Pancreas (tissue), 10 donors: ENCODE results near the gene UNC45B. TPM values are rescaled to one million over a fixed set of nuclear protein-coding genes. Genes with fewer than 3 reads are reported as not detected.
"Not testable (repeated sequence)": the region's sequence is repeated elsewhere in the genome, so short reads cannot be mapped to it uniquely, and the experiment has no call there.

Source experiments
- ATAC-seq, 4 donors: fragments of 200-7000 bp; cut with Tn5 transposase; one replicate each; pipeline versions ENCODE4 v1.8.0 to v1.9.1; 2020; ENCODE audit warnings: mild to moderate bottlenecking in 4 of 4, moderate library complexity in 4 of 4
- DNase-seq, 6 donors: peaks; one replicate each; pipeline ENCODE4 v3.0.0-alpha.2; 2020
- FAIRE-seq: peaks from 2 replicates; lab custom pipeline; 2012; peaks lifted over from hg19 to GRCh38; lab: Jason Lieb, UNC
- H3K27ac ChIP-seq, 4 donors: fragments of 200-600 bp; sonication (generic); 1 replicate in 3 of 4; 2 replicates in 1 of 4; pipeline versions ENCODE4 v1.5.0 to v1.8.0; 2020
- H3K27me3 ChIP-seq, 4 donors: fragments of 200-600 bp; one replicate each; pipeline ENCODE4 v1.8.0; 2021
- H3K36me3 ChIP-seq, 3 donors: fragments of 200-600 bp; sonication (generic) in 1 of 3; one replicate each; pipeline versions ENCODE4 v1.5.0 to v1.8.0; 2020 to 2021
- H3K4me1 ChIP-seq, 3 donors: fragments of 200-600 bp; one replicate each; pipeline ENCODE4 v1.8.0; 2021
- H3K4me3 ChIP-seq, 4 donors: fragments of 200-600 bp; sonication (generic) in 2 of 4; one replicate each; pipeline versions ENCODE4 v1.5.0 to v1.8.0; 2020 to 2021
- H3K9me3 ChIP-seq, 4 donors: fragments of 200-600 bp; one replicate each; pipeline ENCODE4 v1.8.0; 2021
- WGBS, 2 donors: extraction: QIAGEN DNeasy Blood & Tissue Kit; methylation state at CpG; one replicate each; pipeline ENCODE4 v1.1.7; 2013; 5-methylcytosine and 5-hydroxymethylcytosine counted together
- intact Hi-C, 3 donors: fragments of 100-400 bp; cut with DNase I; formaldehyde crosslinking; loops; one replicate each; pipeline versions ENCODE4 v1.11.1 to v1.14.2; 2022
- polyA plus RNA-seq, 2 donors: library from polyadenylated mRNA; stranded (reverse); fragments of 200-250 nt; gene quantifications; one replicate each; pipeline ENCODE4 v1.2.3, GENCODE V29; 2013
- total RNA-seq, 6 donors: library from RNA; stranded (reverse); fragmentation: NEBNext Ultra II Directional in 4 of 6; extraction: Animal tissue kit (Norgen Biotek cat#: 25700) in 4 of 6; gene quantifications; one replicate each; pipeline versions ENCODE4 v1.2.1 to v1.2.4, GENCODE V29; 2021 to 2023
- TF ChIP-seq, protein P1 (sequence below), 4 donors: fragments of 200-600 bp; sonication (generic) in 3 of 4; IDR thresholded peaks; one replicate each; pipeline versions ENCODE4 v1.5.0 to v1.8.0; 2021; ENCODE audit warnings: antibody characterized with exemption in 4 of 4
- donor health status: healthy with polysubstance abuse.
- donor health status: DM: no; HTN: no; CAD: no; lungs with moderate emphysema.
- donor health status: DM: no; HTN: no; CAD: no.
- donor health status: control.
- donor health status: control.
- donor health status: Bipolar disorder and iron deficiency.
- donor health status: DM: yes; HTN: yes; CAD: no.
- donor health status: DM: no; HTN: no; CAD: no.
- donor health status: DM: no; HTN: no; CAD: no.
- donor health status: DM: yes; HTN: yes; CAD: no.

The UNC45B gene
- total and polyA plus RNA-seq, 8 donors, result 0.02 to 0.06 (median 0.04) TPM; not detected in 5

DNA sequence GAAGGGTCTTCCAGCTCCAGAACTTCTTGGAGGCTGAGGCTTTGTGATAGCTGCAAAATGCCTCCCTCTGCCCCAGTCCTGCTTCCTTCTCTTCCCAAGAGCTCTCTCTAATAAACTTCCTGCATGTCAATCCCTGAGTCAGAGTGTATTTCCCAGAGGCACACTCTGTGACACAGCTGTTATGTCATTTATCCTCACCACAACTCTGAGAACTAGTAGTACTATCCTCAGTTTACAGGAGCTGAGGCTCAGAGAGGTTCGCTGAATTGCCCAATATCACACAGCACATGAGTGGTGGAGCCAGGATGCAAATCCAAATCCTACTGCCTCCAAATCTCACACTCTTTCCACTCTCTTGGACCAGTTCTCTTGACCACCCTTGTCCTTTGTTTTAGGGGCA is 20.0 kb downstream of the UNC45B start:
- intact Hi-C loops, result loop anchor here in 1 of 3 donors (10.0 kb wide), 1 partner anchor 367 kb away; the partner anchor contains the start of gene SLFN12L
- no peak for FAIRE-seq
- H3K27ac ChIP-seq, result no peak overlapping the region
- H3K9me3 ChIP-seq, result no peaks in the 10 kb centered on the region
- no peak overlapping the region for H3K4me3 ChIP-seq
- no peaks in the 10 kb centered on the region for H3K27me3 ChIP-seq
- no peaks in the 10 kb centered on the region for H3K4me1 ChIP-seq
- no peak for DNase-seq
- TF ChIP-seq, protein P1, sequence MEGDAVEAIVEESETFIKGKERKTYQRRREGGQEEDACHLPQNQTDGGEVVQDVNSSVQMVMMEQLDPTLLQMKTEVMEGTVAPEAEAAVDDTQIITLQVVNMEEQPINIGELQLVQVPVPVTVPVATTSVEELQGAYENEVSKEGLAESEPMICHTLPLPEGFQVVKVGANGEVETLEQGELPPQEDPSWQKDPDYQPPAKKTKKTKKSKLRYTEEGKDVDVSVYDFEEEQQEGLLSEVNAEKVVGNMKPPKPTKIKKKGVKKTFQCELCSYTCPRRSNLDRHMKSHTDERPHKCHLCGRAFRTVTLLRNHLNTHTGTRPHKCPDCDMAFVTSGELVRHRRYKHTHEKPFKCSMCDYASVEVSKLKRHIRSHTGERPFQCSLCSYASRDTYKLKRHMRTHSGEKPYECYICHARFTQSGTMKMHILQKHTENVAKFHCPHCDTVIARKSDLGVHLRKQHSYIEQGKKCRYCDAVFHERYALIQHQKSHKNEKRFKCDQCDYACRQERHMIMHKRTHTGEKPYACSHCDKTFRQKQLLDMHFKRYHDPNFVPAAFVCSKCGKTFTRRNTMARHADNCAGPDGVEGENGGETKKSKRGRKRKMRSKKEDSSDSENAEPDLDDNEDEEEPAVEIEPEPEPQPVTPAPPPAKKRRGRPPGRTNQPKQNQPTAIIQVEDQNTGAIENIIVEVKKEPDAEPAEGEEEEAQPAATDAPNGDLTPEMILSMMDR (IDR thresholded peaks at IDR 0.05), result no peak
- WGBS, 2 donors, result 53 to 78% methylated on average over 1 of the region's 1 CpG
- no peak for ATAC-seq
- no peaks in the 10 kb centered on the region for H3K36me3 ChIP-seq

DNA sequence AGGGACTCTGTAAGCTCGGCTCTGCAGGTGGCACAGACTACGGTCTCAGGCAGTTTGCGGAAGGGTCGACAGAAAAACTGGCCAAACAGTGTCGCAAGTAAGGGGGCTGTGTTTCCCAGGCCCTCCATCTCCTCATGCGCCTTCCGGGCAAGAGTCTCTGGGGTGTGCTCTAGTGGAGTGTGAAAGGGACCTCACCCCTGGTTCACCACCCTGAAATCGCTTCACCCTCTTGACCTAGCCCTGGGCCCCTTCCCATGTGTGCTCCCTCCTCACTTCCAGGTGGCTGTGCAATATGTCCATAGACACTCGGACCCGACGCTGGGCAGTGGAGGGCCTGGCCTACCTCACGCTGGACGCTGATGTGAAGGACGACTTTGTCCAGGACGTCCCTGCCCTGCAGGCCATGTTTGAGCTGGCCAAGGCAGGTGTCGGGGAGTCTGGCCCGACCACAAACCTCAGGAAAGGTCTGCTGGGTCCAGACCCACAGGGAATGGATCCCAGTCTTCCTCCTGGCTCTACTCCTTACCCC is 22.3 kb downstream of the UNC45B start:
- intact Hi-C loops, result loop anchor here (10.0 kb wide), 2 partner anchors 365 to 375 kb away; partner anchors contain the start of gene SLFN12L (in 2 of the 3)

GRCh38 chr17:35170968-35171771 is 23.6 kb downstream of the UNC45B start:
- Histone ChIP-seq H3K4me3 (no peak overlapping the region), H3K9me3 (no peaks in the 10 kb centered on the region), H3K27ac (no peak overlapping the region), H3K27me3 (no peaks in the 10 kb centered on the region), H3K36me3 (no peaks in the 10 kb centered on the region), H3K4me1 (no peaks in the 10 kb centered on the region)
- 50 to 60% methylated on average over 18 of the region's 18 CpGs for WGBS, 2 donors
- DNase-seq (peak in 1 of 6 donors; percentile 13), FAIRE-seq (no peak), ATAC-seq (peak in 3 of 4 donors; percentile 36 to 58 (median 52))
- TF ChIP-seq, protein P1 (IDR thresholded peaks at IDR 0.05), result peak in 2 of 4 donors; percentile 18 to 22
- intact Hi-C loops, result loop anchor here in 2 of 3 donors (10.0 kb wide), 2 partner anchors 364 to 374 kb away; partner anchors contain the start of gene SLFN12L (in 1 of the 2)

More for the DNA sequence above, 22.3 kb downstream of the UNC45B start:
- H3K4me1 ChIP-seq, result no peaks in the 10 kb centered on the region
- H3K27me3 ChIP-seq, result no peaks in the 10 kb centered on the region
- H3K27ac ChIP-seq, result no peak overlapping the region
- no peaks in the 10 kb centered on the region for H3K36me3 ChIP-seq
- TF ChIP-seq, protein P1 (IDR thresholded peaks at IDR 0.05), result no peak
- FAIRE-seq (no peak), ATAC-seq (no peak), DNase-seq (no peak)
- H3K9me3 ChIP-seq, result no peaks in the 10 kb centered on the region
- 62 to 77% methylated on average over 17 of the region's 17 CpGs for WGBS, 2 donors
- no peak overlapping the region for H3K4me3 ChIP-seq

GRCh38 chr17:35171834-35172233 is 24.2 kb downstream of the UNC45B start:
- ATAC-seq, result no peak
- Histone ChIP-seq H3K4me1 (no peaks in the 10 kb centered on the region), H3K27ac (no peak overlapping the region), H3K4me3 (no peak overlapping the region), H3K27me3 (no peaks in the 10 kb centered on the region), H3K9me3 (no peaks in the 10 kb centered on the region), H3K36me3 (no peaks in the 10 kb centered on the region)
- intact Hi-C loops, result loop anchor here in 2 of 3 donors (10.0 kb wide), 2 partner anchors 363 to 373 kb away; partner anchors contain the start of gene SLFN12L (in 1 of the 2)
- FAIRE-seq, result no peak
- DNase-seq, result no peak
- TF ChIP-seq, protein P1 (IDR thresholded peaks at IDR 0.05), result no peak
- 30 to 32% methylated on average over 2 of the region's 2 CpGs for WGBS, 2 donors

- H3K36me3 ChIP-seq, DNase-seq, H3K27me3 ChIP-seq, H3K4me3 ChIP-seq, H3K27ac ChIP-seq, H3K9me3 ChIP-seq, FAIRE-seq, H3K4me1 ChIP-seq, ATAC-seq: not testable (repeated sequence)
- 70 to 81% methylated on average over 3 of the region's 3 CpGs for WGBS, 2 donors
- intact Hi-C loops, result loop anchor here in 2 of 3 donors (10.0 kb wide), 2 partner anchors 362 to 372 kb away; partner anchors contain the start of gene SLFN12L (in 1 of the 2)
Measured at GRCh38 chr17:35172321-35172720, 24.7 kb downstream of the UNC45B start.
